GM23248 (cell line): ENCODE results near the gene RASGRP1.

Experiments
- EZH2 ChIP-seq: fragments of 200-600 bp; sonication (generic); IDR thresholded peaks from 2 replicates; pipeline ENCODE4 v1.6.1; 2018; ENCODE audit warnings: antibody characterized with exemption, mild to moderate bottlenecking; ENCODE audit not compliant: insufficient read depth, poor library complexity, severe bottlenecking
- EZH2phosphoT487 ChIP-seq: fragments of 200-600 bp; sonication (generic); IDR thresholded peaks from 2 replicates; pipeline ENCODE4 v1.6.1; 2018; ENCODE audit warnings: antibody characterized with exemption, moderate library complexity, mild to moderate bottlenecking, low read depth; ENCODE audit not compliant: insufficient read depth

DNA sequence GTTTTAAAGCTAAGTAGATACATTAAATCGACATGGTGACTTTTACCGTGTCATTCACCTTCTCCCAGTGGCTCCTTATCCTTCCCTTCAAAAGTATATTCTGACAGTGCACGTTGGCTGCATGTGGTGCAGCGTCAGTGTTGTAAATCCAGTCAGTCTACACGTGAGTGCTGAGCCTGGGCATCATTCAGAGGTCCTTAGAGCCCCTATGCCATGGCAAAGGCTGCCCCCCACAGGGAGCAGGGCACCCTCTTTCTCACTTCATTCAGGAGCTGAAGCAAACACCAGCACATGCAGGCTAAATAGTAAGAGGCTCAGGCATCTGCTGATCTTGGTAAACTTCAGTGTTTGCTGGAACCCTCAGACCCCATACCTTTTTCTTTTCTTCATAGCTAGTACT lies 43.3 kb downstream of the RASGRP1 start:
- TF ChIP-seq EZH2phosphoT487 (no peak), EZH2 (no peak)
